K562 (cell line): ENCODE results near the gene CCDC92. TPM values are rescaled to one million over a fixed set of nuclear protein-coding genes. Genes with fewer than 3 reads are reported as not detected.

Experiments
- CEBPZ ChIP-seq: fragments of 150-350 bp; IDR thresholded peaks from 2 replicates; pipeline ENCODE4 v1.6.1; 2014; ENCODE audit warnings: low read depth, mild to moderate bottlenecking, low read length, borderline replicate concordance
- CREB1 ChIP-seq, 2 experiments: sonication (generic) in 1 of 2; formaldehyde crosslinking in 1 of 2; IDR thresholded peaks; 2 replicates each; pipeline versions ENCODE4 v1.6.1 to v1.8.0; 2012 to 2022; ENCODE audit warnings: inconsistent platforms in 1 of 2, mild to moderate bottlenecking in 1 of 2, missing genetic modification reagents in 1 of 2, moderate library complexity in 1 of 2
- ETV1 ChIP-seq: fragments of 450-650 bp; conservative IDR thresholded peaks from 2 replicates; pipeline ENCODE4 v1.6.1; 2016; ENCODE audit warnings: missing genetic modification characterization, control low read depth, low read depth, missing compliant biosample characterization
- FOS ChIP-seq: IDR thresholded peaks from 3 replicates; pipeline ENCODE4 v1.6.1; 2011; ENCODE audit not compliant: insufficient read length; ENCODE audit errors: extremely low read depth
- GABPA ChIP-seq: fragments of 200-800 bp; sonication (Bioruptor generic); conservative IDR thresholded peaks from 2 replicates; pipeline ENCODE4 v1.6.1; 2016; ENCODE audit warnings: low read depth, missing genetic modification characterization, missing compliant biosample characterization
- HCFC1 ChIP-seq: IDR thresholded peaks from 2 replicates; pipeline ENCODE4 v1.6.1; 2012; ENCODE audit warnings: low read depth, low read length, improper control_type of control experiment
- KLF16 ChIP-seq: IDR thresholded peaks from 2 replicates; pipeline ENCODE4 v1.6.1; 2016; ENCODE audit warnings: antibody characterized with exemption
- LARP7 ChIP-seq: fragments of 450-650 bp; IDR thresholded peaks from 2 replicates; pipeline ENCODE4 v1.6.1; 2016
- MYNN ChIP-seq, 2 experiments: sonication (generic); formaldehyde crosslinking in 1 of 2; IDR thresholded peaks; 2 replicates each; pipeline versions ENCODE4 v1.5.0 to v1.6.1; 2016 to 2020; ENCODE audit warnings: antibody characterized with exemption in 1 of 2, missing genetic modification reagents in 1 of 2
- RAD21 ChIP-seq, 2 experiments: fragments of 250-450 bp in 1 of 2; fragments of 450-650 bp in 1 of 2; sonication (Bioruptor Pico) in 1 of 2; formaldehyde crosslinking in 1 of 2; IDR thresholded peaks in 1 of 2; conservative IDR thresholded peaks in 1 of 2; 2 replicates each; pipeline versions ENCODE4 v1.4.0 to v1.8.0; 2020 to 2022; ENCODE audit warnings: mild to moderate bottlenecking in 2 of 2, moderate library complexity in 1 of 2
- SMAD1 ChIP-seq: fragments of 150-350 bp; IDR thresholded peaks from 2 replicates; pipeline ENCODE4 v1.6.1; 2014; ENCODE audit warnings: low read length, low read depth; ENCODE audit not compliant: partially characterized antibody
- THRA ChIP-seq: fragments of 450-650 bp; IDR thresholded peaks from 2 replicates; pipeline ENCODE4 v1.6.1; 2017; ENCODE audit warnings: mild to moderate bottlenecking, moderate library complexity
- ZNF277 ChIP-seq: fragments of 250-450 bp; sonication (Bioruptor Pico); IDR thresholded peaks from 2 replicates; pipeline ENCODE4 v1.8.0; 2022; ENCODE audit warnings: inconsistent platforms, mild to moderate bottlenecking, moderate library complexity, borderline replicate concordance
- polyA plus RNA-seq, 8 experiments: library from polyadenylated mRNA; depleted of rRNA in 4 of 8; stranded (reverse) in 5 of 8; unstranded in 3 of 8; fragments of >200 nt; fragmentation: Nextera tagmentation in 2 of 8; fragmentation: Illumina TruSeq in 1 of 8; extraction: Ambion mirVana in 2 of 8; extraction: Trizol in 1 of 8; gene quantifications; 2 replicates each; pipeline versions ENCODE4 v1.2.1 to v1.2.3, GENCODE V29; 2011 to 2014; ENCODE audit warnings: inconsistent platforms in 1 of 8, missing spikeins in 1 of 8
- total RNA-seq, 7 experiments: library from RNA; depleted of rRNA in 6 of 7; stranded (reverse); fragments of >200 nt in 6 of 7; fragmentation: Illumina TruSeq in 2 of 7; extraction: Trizol in 2 of 7; gene quantifications; 2 replicates each; pipeline versions ENCODE4 v1.2.1 to v1.2.3, GENCODE V29; 2011 to 2021; ENCODE audit warnings: low replicate concordance in 1 of 7
- TF ChIP-seq, protein P1 (sequence below): fragments of 450-650 bp; IDR thresholded peaks from 2 replicates; pipeline ENCODE4 v1.6.1; 2016
- TF ChIP-seq, protein P2 (sequence below), 2 experiments: IDR thresholded peaks in 1 of 2; conservative IDR thresholded peaks in 1 of 2; 2 replicates each; pipeline ENCODE4 v1.6.1; 2016; ENCODE audit warnings: low read depth in 2 of 2, mild to moderate bottlenecking in 1 of 2, missing compliant biosample characterization in 1 of 2, missing genetic modification characterization in 1 of 2, moderate library complexity in 1 of 2

CCDC92 gene
- total and polyA plus RNA-seq, 9 of the 15 experiments (the other 6 are each of a cell fraction or from before 2014, with no cell fraction given) = 0.27 to 5.9 (median 2.1) TPM

DNA sequence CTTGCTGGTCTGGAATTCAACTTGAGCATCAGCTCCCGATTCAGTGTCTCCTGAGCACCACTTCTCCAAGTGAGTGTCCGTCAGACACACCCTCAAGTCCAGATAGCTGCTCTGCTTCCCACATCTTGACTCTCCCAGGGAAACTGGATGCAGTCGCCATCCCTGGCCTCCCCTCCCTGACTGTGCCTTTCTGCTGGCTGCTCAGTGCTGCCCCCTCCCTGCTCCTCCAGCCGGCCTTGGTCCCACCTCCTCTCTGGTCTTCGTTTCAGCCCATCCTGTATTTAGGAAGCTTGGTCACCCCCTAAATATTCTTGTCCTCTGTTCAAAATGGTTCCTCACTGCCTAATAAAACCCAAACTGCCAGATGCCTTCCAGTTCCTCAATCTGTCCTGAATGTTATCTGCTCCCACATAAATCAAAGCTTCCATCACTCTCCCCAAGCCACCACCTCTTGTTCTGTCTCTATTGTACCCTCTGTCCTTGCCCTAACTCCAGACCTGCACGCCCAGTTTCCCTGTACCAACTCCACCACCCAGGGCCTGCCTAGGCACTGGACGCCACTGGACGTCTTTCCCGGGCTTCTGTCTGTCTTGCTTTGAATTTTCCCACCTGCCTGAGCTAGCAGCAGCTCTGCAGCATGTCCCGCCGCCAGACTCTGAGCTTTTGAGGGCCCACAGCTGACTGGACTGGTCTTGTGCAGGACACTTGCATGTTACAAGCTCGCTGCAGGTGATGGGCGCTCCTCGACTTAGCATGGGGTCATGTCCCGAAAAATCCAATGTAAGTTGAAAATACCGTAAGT is 33.8 kb downstream of the CCDC92 start (continued):
- TF ChIP-seq SMAD1 (no peak), CREB1 (IDR thresholded peaks at IDR 0.05) (no peak), CREB1 (CRISPR knock-in tag; IDR thresholded peaks at IDR 0.05) (no peak), GABPA (tag) (no peak), ETV1 (tag) (no peak), ZNF277 (CRISPR knock-in tag) (no peak), CEBPZ (no peak), THRA (no peak), KLF16 (0 out of 2 replicates have a peak, but pooled peaks have one; percentile 4), MYNN (IDR thresholded peaks at IDR 0.05) (no peak), MYNN (CRISPR knock-in tag; IDR thresholded peaks at IDR 0.05) (no peak), LARP7 (no peak), HCFC1 (no peak), RAD21 (CRISPR knock-in tag; conservative IDR thresholded peaks at IDR 0.05 in 1 of 2, IDR thresholded peaks at IDR 0.05 in 1 of 2) (peak in 1 of 2 experiments; percentile 32; a peak in 1 of 4 replicates), FOS (no peak)
- TF ChIP-seq, protein P1, sequence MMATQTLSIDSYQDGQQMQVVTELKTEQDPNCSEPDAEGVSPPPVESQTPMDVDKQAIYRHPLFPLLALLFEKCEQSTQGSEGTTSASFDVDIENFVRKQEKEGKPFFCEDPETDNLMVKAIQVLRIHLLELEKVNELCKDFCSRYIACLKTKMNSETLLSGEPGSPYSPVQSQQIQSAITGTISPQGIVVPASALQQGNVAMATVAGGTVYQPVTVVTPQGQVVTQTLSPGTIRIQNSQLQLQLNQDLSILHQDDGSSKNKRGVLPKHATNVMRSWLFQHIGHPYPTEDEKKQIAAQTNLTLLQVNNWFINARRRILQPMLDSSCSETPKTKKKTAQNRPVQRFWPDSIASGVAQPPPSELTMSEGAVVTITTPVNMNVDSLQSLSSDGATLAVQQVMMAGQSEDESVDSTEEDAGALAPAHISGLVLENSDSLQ = peak; percentile 56; the same call in 1 of the 2 replicates
- TF ChIP-seq, protein P2, sequence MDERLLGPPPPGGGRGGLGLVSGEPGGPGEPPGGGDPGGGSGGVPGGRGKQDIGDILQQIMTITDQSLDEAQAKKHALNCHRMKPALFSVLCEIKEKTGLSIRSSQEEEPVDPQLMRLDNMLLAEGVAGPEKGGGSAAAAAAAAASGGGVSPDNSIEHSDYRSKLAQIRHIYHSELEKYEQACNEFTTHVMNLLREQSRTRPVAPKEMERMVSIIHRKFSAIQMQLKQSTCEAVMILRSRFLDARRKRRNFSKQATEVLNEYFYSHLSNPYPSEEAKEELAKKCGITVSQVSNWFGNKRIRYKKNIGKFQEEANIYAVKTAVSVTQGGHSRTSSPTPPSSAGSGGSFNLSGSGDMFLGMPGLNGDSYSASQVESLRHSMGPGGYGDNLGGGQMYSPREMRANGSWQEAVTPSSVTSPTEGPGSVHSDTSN (CRISPR knock-in tag; IDR thresholded peaks at IDR 0.05; ENCODE audit: low read depth) = no peak
- TF ChIP-seq, protein P2 (tag; conservative IDR thresholded peaks at IDR 0.05; ENCODE audit: low read depth) = peak; percentile 82
